GM12864 (cell line): Measurements from ENCODE around the gene C1GALT1C1L.
"Not testable (repeated sequence)": the region's sequence is repeated elsewhere in the genome, so short reads cannot be mapped to it uniquely, and the experiment has no call there.

ENCODE experiments used
- DNase-seq: peaks from one replicate; pipeline ENCODE4 v3.0.0-alpha.2; 2011; ENCODE audit warnings: low read depth
- H3K4me3 ChIP-seq: 2 replicates; pipeline ENCODE4 v1.5.1; 2011; ENCODE audit warnings: mild to moderate bottlenecking, low read depth, low read length, control low read depth
- CTCF ChIP-seq: IDR thresholded peaks from 2 replicates; pipeline ENCODE4 v1.5.1; 2011; ENCODE audit warnings: low read depth, mild to moderate bottlenecking, moderate library complexity, low read length, control low read depth, inconsistent platforms; ENCODE audit errors: missing control alignments

The C1GALT1C1L gene

GRCh38 chr2:43648994-43649701 lies 27.1 kb downstream of the C1GALT1C1L start:
- no peak for TF ChIP-seq CTCF
- no peak for DNase-seq

GRCh38 chr2:43643680-43644079 lies 32.5 kb downstream of the C1GALT1C1L start:
- H3K4me3 ChIP-seq, result no peak overlapping the region
- TF ChIP-seq CTCF, result no peak
- no peak for DNase-seq

More at GRCh38 chr2:43648994-43649701, 27.1 kb downstream of the C1GALT1C1L start:
- no peak overlapping the region for H3K4me3 ChIP-seq

GRCh38 chr2:43642363-43642762 lies 33.9 kb downstream of the C1GALT1C1L start:
- H3K4me3 ChIP-seq, result no peak overlapping the region
- no peak for DNase-seq
- no peak for TF ChIP-seq CTCF

- no peak for TF ChIP-seq CTCF
- H3K4me3 ChIP-seq, result peak within 1 kb of the TSS; percentile 42
- DNase-seq, result peak; percentile 18
Observed at GRCh38 chr2:43637030-43637803, 39.0 kb downstream of the C1GALT1C1L start, which contains the start of gene PLEKHH2. TSS of gene PLEKHH2 (plus strand) at chr2:43637260. CDS start at chr2:43644674, 7,414 bp downstream.

- DNase-seq, result no peak
- TF ChIP-seq CTCF, result no peak
- peak overlapping the region; percentile 30 for H3K4me3 ChIP-seq
Observed at GRCh38 chr2:43636621-43637020, 39.6 kb downstream of the C1GALT1C1L start.

- not testable (repeated sequence) for DNase-seq
Observed at GRCh38 chr2:43636153-43636552, 40.1 kb downstream of the C1GALT1C1L start.

GRCh38 chr2:43634604-43635306 lies 41.5 kb downstream of the C1GALT1C1L start:
- no peak overlapping the region for H3K4me3 ChIP-seq
- no peak for TF ChIP-seq CTCF
- DNase-seq, result no peak

More at GRCh38 chr2:43636153-43636552, 40.1 kb downstream of the C1GALT1C1L start:
- not testable (repeated sequence) for H3K4me3 ChIP-seq
